ENCODE data around the gene ABLIM1.

The ABLIM1 gene

DNA sequence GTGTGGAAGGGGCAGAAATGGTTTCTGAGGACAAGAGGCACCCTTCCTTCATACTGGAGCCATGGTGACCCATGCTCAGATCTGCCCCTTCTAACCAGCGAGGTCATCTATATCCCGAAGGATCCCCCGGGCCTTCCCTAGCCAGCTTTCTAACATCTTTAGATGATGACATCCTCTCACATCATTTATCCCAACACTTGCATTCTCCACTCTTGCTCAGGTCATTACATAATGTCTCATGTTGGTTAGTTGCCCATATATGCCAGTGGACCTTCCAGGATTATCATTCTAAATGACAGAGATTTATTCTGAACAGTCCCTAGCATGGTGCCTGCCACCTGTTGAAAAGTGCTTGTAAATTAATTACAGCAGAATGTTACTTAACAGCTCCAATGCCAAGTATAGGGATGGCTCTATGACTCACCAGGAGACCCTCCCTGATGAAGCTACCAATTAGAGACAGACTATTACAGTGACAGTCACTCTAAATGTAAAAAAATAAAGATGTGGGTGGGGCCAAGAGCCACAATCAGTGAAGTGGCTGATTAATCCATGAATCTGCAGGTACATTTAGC, 22.6 kb upstream of the ABLIM1 start:
- Histone ChIP-seq H3K27ac (ENCODE audit: low read depth, low read length) (no peak overlapping the region), H3K27me3 (ENCODE audit: control insufficient read depth, insufficient read depth, low read length) (no peaks in the 10 kb centered on the region), H3K9me3 (ENCODE audit: control insufficient read depth, insufficient read depth, low read depth, low read length) (no peaks in the 10 kb centered on the region), H3K4me1 (ENCODE audit: control insufficient read depth, insufficient read depth, low read length) (peaks cover 10% of the 10 kb centered on the region), H3K36me3 (ENCODE audit: control insufficient read depth, insufficient read depth, low read length) (no peaks in the 10 kb centered on the region), H3K4me3 (ENCODE audit: low read depth, low read length) (no peak overlapping the region), H3K9ac (ENCODE audit: low read length) (no peak overlapping the region)

DNA sequence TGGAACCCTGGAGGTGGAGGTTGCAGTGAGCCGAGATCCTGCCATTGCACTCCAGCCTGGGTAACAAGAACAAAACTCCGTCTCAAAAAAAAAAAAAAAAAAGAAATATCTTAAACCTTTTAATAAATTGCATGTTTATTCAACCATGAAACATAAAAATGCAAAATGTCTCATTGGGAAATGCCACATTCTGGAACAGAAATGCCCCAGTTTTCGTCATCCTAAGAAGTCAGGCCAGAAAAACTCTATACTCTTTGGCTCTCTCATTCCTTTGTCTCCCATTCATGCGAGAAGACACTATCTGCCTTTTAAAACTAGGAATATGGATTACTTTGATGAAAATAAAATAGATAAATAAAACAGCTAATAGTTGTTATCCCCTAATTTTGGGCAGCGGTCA, 21.5 kb upstream of the ABLIM1 start:
- H3K36me3 ChIP-seq (ENCODE audit: control insufficient read depth, insufficient read depth, low read length), result no peaks in the 10 kb centered on the region
- no peak overlapping the region for H3K9ac ChIP-seq (ENCODE audit: low read length)
- H3K27ac ChIP-seq (ENCODE audit: low read depth, low read length), result no peak overlapping the region
- no peaks in the 10 kb centered on the region for H3K27me3 ChIP-seq (ENCODE audit: control insufficient read depth, insufficient read depth, low read length)
- peaks cover 5% of the 10 kb centered on the region; the same call in 1 of the 2 replicates for H3K4me1 ChIP-seq (ENCODE audit: control insufficient read depth, insufficient read depth, low read length)
- no peak overlapping the region for H3K4me3 ChIP-seq (ENCODE audit: low read depth, low read length)
- H3K9me3 ChIP-seq (ENCODE audit: control insufficient read depth, insufficient read depth, low read depth, low read length), result no peaks in the 10 kb centered on the region

DNA sequence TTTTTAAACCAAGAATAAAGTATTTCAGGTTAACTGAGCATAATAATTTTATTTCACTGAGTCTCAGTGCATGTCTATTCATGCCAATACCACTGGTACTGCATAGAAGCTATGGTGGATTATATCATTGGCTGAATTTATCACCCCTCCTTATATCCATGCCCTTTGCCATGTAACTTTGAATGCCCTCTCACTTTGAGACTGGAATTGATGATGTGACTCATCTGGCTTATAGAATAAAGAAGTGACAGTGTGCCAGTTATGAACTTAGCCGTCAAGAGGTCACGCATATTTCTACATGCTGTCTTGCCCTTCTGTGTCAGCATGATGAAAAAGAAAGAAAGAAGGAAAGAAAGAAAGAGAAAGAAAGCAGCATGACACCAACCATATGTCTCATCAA, 20.7 kb upstream of the ABLIM1 start:
- Histone ChIP-seq H3K27ac (ENCODE audit: low read depth, low read length) (no peak overlapping the region), H3K4me3 (ENCODE audit: low read depth, low read length) (no peak overlapping the region), H3K9ac (ENCODE audit: low read length) (no peak overlapping the region), H3K27me3 (ENCODE audit: control insufficient read depth, insufficient read depth, low read length) (no peaks in the 10 kb centered on the region), H3K36me3 (ENCODE audit: control insufficient read depth, insufficient read depth, low read length) (no peaks in the 10 kb centered on the region), H3K4me1 (ENCODE audit: control insufficient read depth, insufficient read depth, low read length) (no peaks in the 10 kb centered on the region), H3K9me3 (ENCODE audit: control insufficient read depth, insufficient read depth, low read depth, low read length) (no peaks in the 10 kb centered on the region)

DNA sequence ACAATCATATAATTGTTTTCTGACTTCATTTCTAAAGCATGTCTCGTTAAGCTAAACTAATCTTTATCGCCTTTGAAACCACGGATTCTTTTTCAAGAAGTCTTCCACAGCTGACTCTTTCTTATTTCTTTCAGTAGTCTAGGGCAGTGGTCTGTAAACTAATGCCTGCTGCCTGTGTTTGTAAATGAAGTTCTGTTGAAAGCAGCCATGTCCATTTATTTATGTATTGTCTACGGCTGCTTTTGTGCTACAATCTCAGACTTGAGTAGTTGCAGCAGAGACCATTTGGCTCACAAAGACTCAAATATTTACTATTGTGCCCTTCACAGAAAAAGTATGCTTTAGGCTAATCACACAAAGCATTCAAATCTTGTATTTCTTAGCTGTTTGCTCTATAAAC, 20.3 kb upstream of the ABLIM1 start:
- H3K27me3 ChIP-seq (ENCODE audit: control insufficient read depth, insufficient read depth, low read length), result no peaks in the 10 kb centered on the region
- no peaks in the 10 kb centered on the region for H3K36me3 ChIP-seq (ENCODE audit: control insufficient read depth, insufficient read depth, low read length)
- H3K4me1 ChIP-seq (ENCODE audit: control insufficient read depth, insufficient read depth, low read length), result no peaks in the 10 kb centered on the region
- H3K27ac ChIP-seq (ENCODE audit: low read depth, low read length), result no peak overlapping the region
- H3K4me3 ChIP-seq (ENCODE audit: low read depth, low read length), result no peak overlapping the region
- no peaks in the 10 kb centered on the region for H3K9me3 ChIP-seq (ENCODE audit: control insufficient read depth, insufficient read depth, low read depth, low read length)
- H3K9ac ChIP-seq (ENCODE audit: low read length), result no peak overlapping the region

DNA sequence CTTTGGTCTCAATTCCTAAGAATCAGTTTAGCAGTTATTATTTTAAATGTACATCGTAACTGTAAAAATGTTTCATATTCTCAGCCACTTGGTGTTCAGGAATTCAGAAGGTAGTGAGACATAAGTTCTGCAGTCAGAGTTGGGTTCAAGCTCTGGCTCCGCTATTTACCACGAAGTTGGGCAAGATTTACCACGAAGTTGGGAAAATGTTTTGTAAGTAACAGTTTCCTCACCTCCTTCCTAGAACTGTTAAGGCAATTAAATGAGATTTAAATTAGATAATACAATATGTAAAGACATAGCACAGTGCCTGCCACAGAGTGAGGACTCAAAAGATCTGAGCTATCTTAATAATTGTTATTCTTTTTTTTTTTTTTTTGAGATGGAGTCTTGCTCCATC, 16.3 kb upstream of the ABLIM1 start:
- no peaks in the 10 kb centered on the region for H3K36me3 ChIP-seq (ENCODE audit: control insufficient read depth, insufficient read depth, low read length)
- H3K4me1 ChIP-seq (ENCODE audit: control insufficient read depth, insufficient read depth, low read length), result no peaks in the 10 kb centered on the region
- H3K27me3 ChIP-seq (ENCODE audit: control insufficient read depth, insufficient read depth, low read length), result no peaks in the 10 kb centered on the region
- H3K27ac ChIP-seq (ENCODE audit: low read depth, low read length), result no peak overlapping the region
- H3K9me3 ChIP-seq (ENCODE audit: control insufficient read depth, insufficient read depth, low read depth, low read length), result no peaks in the 10 kb centered on the region
- no peak overlapping the region for H3K9ac ChIP-seq (ENCODE audit: low read length)
- no peak overlapping the region for H3K4me3 ChIP-seq (ENCODE audit: low read depth, low read length)

DNA sequence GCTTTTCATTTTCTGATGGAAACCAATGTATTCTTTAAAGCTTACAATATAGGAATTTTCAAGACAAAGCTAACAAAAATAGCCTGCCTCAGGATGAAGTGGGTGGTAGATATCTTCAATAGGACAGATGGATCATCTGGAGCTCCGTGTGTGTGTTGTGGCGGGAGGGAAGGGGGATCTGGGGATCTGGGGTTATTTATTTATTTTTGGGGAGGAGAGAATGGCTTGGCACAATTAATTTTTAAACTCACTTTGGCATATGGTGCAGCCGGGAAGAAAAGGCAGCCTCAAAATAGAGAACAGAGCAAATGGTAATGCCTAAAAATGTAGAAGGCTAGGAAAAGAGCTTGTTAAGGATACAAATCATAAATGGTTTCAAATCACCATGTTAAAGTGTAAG, 11.6 kb upstream of the ABLIM1 start:
- Histone ChIP-seq H3K4me1 (ENCODE audit: control insufficient read depth, insufficient read depth, low read length) (no peaks in the 10 kb centered on the region), H3K27ac (ENCODE audit: low read depth, low read length) (no peak overlapping the region), H3K9me3 (ENCODE audit: control insufficient read depth, insufficient read depth, low read depth, low read length) (peaks cover 10% of the 10 kb centered on the region; the same call in 1 of the 2 replicates), H3K9ac (ENCODE audit: low read length) (no peak overlapping the region), H3K36me3 (ENCODE audit: control insufficient read depth, insufficient read depth, low read length) (no peaks in the 10 kb centered on the region), H3K27me3 (ENCODE audit: control insufficient read depth, insufficient read depth, low read length) (no peaks in the 10 kb centered on the region), H3K4me3 (ENCODE audit: low read depth, low read length) (no peak overlapping the region)

DNA sequence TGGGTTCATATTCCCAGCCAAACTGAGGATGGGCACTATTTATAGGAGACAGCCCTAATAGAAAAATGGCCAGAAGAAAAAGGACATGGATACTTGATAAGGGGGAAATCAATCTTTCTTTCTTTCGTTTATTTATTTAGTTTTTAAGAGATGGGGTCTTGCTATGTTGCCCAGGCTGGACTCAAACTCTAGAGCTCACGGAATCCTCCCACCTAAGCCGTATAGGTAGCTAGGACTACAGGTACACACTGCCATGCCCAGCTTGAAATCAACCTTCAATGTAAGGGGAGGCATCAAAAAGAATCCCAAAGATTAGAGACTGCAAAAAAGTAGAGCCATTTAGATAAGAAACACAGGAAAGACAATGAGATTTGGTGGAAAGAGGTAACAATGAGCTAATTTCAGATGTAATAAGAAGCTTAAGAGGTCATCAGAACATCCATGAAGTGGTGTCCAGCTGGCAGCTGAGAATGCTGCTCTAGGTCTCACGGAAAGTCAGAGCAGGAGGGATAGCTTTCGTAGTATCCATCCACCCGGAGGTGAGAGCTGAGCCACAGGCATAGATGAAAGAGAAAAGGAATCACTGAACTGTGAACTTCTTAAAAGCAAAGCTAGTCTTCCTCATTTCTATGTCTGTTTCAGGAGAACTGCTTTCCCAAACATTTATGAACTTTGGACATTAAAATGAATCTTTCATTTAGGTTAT, 10.5 kb upstream of the ABLIM1 start:
- Histone ChIP-seq H3K9ac (ENCODE audit: low read length) (no peak overlapping the region), H3K9me3 (ENCODE audit: control insufficient read depth, insufficient read depth, low read depth, low read length) (peaks cover 10% of the 10 kb centered on the region; the same call in 1 of the 2 replicates), H3K27me3 (ENCODE audit: control insufficient read depth, insufficient read depth, low read length) (no peaks in the 10 kb centered on the region), H3K36me3 (ENCODE audit: control insufficient read depth, insufficient read depth, low read length) (no peaks in the 10 kb centered on the region), H3K4me1 (ENCODE audit: control insufficient read depth, insufficient read depth, low read length) (peaks cover 7% of the 10 kb centered on the region), H3K4me3 (ENCODE audit: low read depth, low read length) (no peak overlapping the region), H3K27ac (ENCODE audit: low read depth, low read length) (no peak overlapping the region)

DNA sequence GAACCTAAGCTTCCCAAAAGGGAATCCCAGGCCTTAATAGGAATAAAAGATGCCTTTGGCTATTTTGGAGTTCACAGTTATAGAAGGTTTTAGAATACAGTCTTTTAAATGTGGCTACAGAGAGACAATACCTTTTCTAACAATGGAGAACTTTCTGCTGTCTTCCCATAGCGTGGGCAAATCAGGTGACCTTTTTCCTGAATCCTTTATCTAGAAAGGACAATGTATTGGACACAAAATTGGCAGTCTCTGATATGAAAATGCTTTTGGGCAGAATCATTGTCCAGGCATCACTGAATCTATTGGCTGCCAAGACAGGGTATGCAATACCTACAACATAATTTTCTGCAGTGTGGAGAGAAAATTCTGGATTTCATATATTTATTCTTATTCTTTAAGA, 7.8 kb upstream of the ABLIM1 start:
- Histone ChIP-seq H3K9ac (ENCODE audit: low read length) (no peak overlapping the region), H3K27ac (ENCODE audit: low read depth, low read length) (no peak overlapping the region)

DNA sequence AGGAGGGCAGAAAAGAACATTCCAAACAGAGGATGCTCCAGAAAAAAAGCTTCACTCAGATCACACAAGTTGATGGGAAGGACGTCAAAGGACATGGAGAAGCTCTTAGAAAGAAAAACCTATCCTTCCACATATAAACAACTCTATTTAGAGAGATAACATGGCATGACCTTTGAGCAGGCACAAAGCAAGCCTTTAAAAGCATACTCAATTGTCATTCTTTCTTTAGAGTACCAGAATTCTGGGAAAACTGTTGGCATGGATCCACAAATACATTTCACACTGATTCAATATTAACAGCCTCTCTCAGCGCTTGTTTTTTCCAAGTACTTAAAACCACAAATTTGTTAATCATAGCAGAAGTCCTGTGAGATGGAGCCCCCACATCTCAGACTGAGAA, 7.3 kb upstream of the ABLIM1 start:
- peaks cover 10% of the 10 kb centered on the region; the same call in 1 of the 2 replicates for H3K9me3 ChIP-seq (ENCODE audit: control insufficient read depth, insufficient read depth, low read depth, low read length)
- H3K27ac ChIP-seq (ENCODE audit: low read depth, low read length), result no peak overlapping the region
- peaks cover 19% of the 10 kb centered on the region for H3K4me1 ChIP-seq (ENCODE audit: control insufficient read depth, insufficient read depth, low read length)
- no peaks in the 10 kb centered on the region for H3K27me3 ChIP-seq (ENCODE audit: control insufficient read depth, insufficient read depth, low read length)
- H3K4me3 ChIP-seq (ENCODE audit: low read depth, low read length), result no peak overlapping the region
- no peaks in the 10 kb centered on the region for H3K36me3 ChIP-seq (ENCODE audit: control insufficient read depth, insufficient read depth, low read length)
- no peak overlapping the region for H3K9ac ChIP-seq (ENCODE audit: low read length)

More for the DNA sequence above, 7.8 kb upstream of the ABLIM1 start:
- no peak overlapping the region for H3K4me3 ChIP-seq (ENCODE audit: low read depth, low read length)
- H3K27me3 ChIP-seq (ENCODE audit: control insufficient read depth, insufficient read depth, low read length), result no peaks in the 10 kb centered on the region
- H3K4me1 ChIP-seq (ENCODE audit: control insufficient read depth, insufficient read depth, low read length), result peaks cover 19% of the 10 kb centered on the region
- peaks cover 10% of the 10 kb centered on the region; the same call in 1 of the 2 replicates for H3K9me3 ChIP-seq (ENCODE audit: control insufficient read depth, insufficient read depth, low read depth, low read length)
- H3K36me3 ChIP-seq (ENCODE audit: control insufficient read depth, insufficient read depth, low read length), result no peaks in the 10 kb centered on the region

DNA sequence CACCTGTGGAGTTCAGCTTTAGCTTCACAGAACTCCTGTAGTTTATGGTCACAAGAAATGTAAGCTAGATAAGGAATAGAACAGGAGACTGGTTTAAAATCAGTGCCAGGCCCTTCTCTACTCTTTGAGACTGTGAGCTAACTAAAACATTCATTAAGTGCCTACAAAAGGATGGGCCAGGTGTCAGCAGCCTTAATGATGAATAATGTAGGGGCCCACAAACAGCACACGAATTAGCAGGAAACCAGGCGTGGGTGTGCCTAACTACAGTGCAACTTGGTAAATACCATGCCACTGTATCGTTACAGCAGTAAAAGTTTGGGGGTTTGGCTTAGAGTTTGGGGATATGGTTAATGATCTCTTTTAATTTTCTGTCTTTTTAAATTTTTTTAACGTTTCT, 6.1 kb upstream of the ABLIM1 start:
- Histone ChIP-seq H3K4me3 (ENCODE audit: low read depth, low read length) (no peak overlapping the region), H3K27ac (ENCODE audit: low read depth, low read length) (no peak overlapping the region), H3K9ac (ENCODE audit: low read length) (no peak overlapping the region), H3K27me3 (ENCODE audit: control insufficient read depth, insufficient read depth, low read length) (no peaks in the 10 kb centered on the region), H3K4me1 (ENCODE audit: control insufficient read depth, insufficient read depth, low read length) (peaks cover 19% of the 10 kb centered on the region), H3K9me3 (ENCODE audit: control insufficient read depth, insufficient read depth, low read depth, low read length) (peaks cover 10% of the 10 kb centered on the region; the same call in 1 of the 2 replicates), H3K36me3 (ENCODE audit: control insufficient read depth, insufficient read depth, low read length) (no peaks in the 10 kb centered on the region)

DNA sequence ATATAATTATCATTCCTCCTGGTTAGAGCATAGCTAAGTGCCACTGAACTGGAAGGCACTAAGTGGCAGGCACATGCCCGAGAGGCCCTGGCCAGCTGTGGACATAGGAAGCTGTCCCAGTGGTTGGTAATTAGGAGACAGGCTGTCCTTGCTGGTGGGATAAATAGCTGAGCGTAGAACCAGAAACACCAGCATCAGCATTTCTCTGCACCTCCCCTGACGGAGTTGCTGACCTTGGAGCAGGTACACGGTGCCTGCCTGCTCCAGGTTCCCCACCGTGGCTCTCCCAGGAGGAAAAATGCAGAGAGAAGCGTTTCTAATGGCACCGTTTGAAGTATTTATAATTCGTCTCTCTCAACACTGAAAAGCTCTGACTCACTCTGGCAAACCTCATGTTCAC, 5.6 kb upstream of the ABLIM1 start:
- H3K9me3 ChIP-seq (ENCODE audit: control insufficient read depth, insufficient read depth, low read depth, low read length), result peaks cover 10% of the 10 kb centered on the region; the same call in 1 of the 2 replicates
- no peak overlapping the region for H3K27ac ChIP-seq (ENCODE audit: low read depth, low read length)
- H3K4me1 ChIP-seq (ENCODE audit: control insufficient read depth, insufficient read depth, low read length), result peaks cover 19% of the 10 kb centered on the region
- H3K27me3 ChIP-seq (ENCODE audit: control insufficient read depth, insufficient read depth, low read length), result no peaks in the 10 kb centered on the region
- no peak overlapping the region for H3K9ac ChIP-seq (ENCODE audit: low read length)
- H3K4me3 ChIP-seq (ENCODE audit: low read depth, low read length), result no peak overlapping the region
- H3K36me3 ChIP-seq (ENCODE audit: control insufficient read depth, insufficient read depth, low read length), result no peaks in the 10 kb centered on the region
